GM23248 (cell line): ENCODE measurements around the gene KLKB1.

Experiments used
- EZH2 ChIP-seq: fragments of 200-600 bp; sonication (generic); IDR thresholded peaks from 2 replicates; pipeline ENCODE4 v1.6.1; 2018; ENCODE audit warnings: antibody characterized with exemption, mild to moderate bottlenecking; ENCODE audit not compliant: insufficient read depth, poor library complexity, severe bottlenecking
- EZH2phosphoT487 ChIP-seq: fragments of 200-600 bp; sonication (generic); IDR thresholded peaks from 2 replicates; pipeline ENCODE4 v1.6.1; 2018; ENCODE audit warnings: antibody characterized with exemption, moderate library complexity, mild to moderate bottlenecking, low read depth; ENCODE audit not compliant: insufficient read depth

GRCh38 chr4:186203406-186203805, 23.9 kb upstream of the KLKB1 start:
- no peak for TF ChIP-seq EZH2phosphoT487
- no peak for TF ChIP-seq EZH2
